Fibroblast of the conjunctiva (primary cell): Measurements from ENCODE around the gene MESD.

Experiments
- DNase-seq: peaks from one replicate; pipeline ENCODE4 v3.0.0-alpha.2; 2010; ENCODE audit warnings: low read depth

Gene MESD

GRCh38 chr15:80991421-80991820 is 1.8 kb upstream of the MESD start:
- DNase-seq, result peak; percentile 66

GRCh38 chr15:80990955-80991354 is 1.3 kb upstream of the MESD start:
- no peak for DNase-seq

GRCh38 chr15:80989081-80989517 is 520 bp downstream of the MESD start:
- DNase-seq, result no peak

GRCh38 chr15:80988148-80988796 is 1.3 kb downstream of the MESD start:
- DNase-seq, result no peak

- DNase-seq, result no peak
These were observed 3.1 kb downstream of the MESD start for GRCh38 chr15:80986487-80986886.

- no peak for DNase-seq
These were observed 3.6 kb downstream of the MESD start for GRCh38 chr15:80985981-80986380.

GRCh38 chr15:80984856-80985255 is 4.8 kb downstream of the MESD start:
- DNase-seq, result no peak

- no peak for DNase-seq
These were observed 6.8 kb downstream of the MESD start for GRCh38 chr15:80982839-80983238.

GRCh38 chr15:80982205-80982604 is 7.4 kb downstream of the MESD start:
- no peak for DNase-seq

GRCh38 chr15:80979538-80980200 is 9.9 kb downstream of the MESD start:
- no peak for DNase-seq

- no peak for DNase-seq
These were observed 10.8 kb downstream of the MESD start for GRCh38 chr15:80978685-80979329.

- peak; percentile 75 for DNase-seq
These were observed 12.0 kb downstream of the MESD start for GRCh38 chr15:80977627-80978036.

GRCh38 chr15:80976851-80977250 is 12.8 kb downstream of the MESD start:
- DNase-seq, result no peak

- no peak for DNase-seq
These were observed 14.7 kb downstream of the MESD start for GRCh38 chr15:80974914-80975313.

- no peak for DNase-seq
These were observed 17.3 kb downstream of the MESD start for GRCh38 chr15:80972276-80972675.

GRCh38 chr15:80971143-80971542 is 18.5 kb downstream of the MESD start:
- no peak for DNase-seq

GRCh38 chr15:80970658-80971057 is 19.0 kb downstream of the MESD start:
- DNase-seq, result no peak

- no peak for DNase-seq
These were observed 19.5 kb downstream of the MESD start for GRCh38 chr15:80970018-80970657.

- DNase-seq, result no peak
These were observed 20.3 kb downstream of the MESD start for GRCh38 chr15:80969316-80969715.

GRCh38 chr15:80967991-80968510 is 21.6 kb downstream of the MESD start:
- DNase-seq, result no peak

GRCh38 chr15:80967451-80967850 is 22.2 kb downstream of the MESD start:
- no peak for DNase-seq

GRCh38 chr15:80966431-80967197 is 23.0 kb downstream of the MESD start:
- no peak for DNase-seq
